Esophagus (tissue), 2 donors: Measurements from ENCODE around the gene RHBG. TPM values are rescaled to one million over a fixed set of nuclear protein-coding genes. Genes with fewer than 3 reads are reported as not detected.
"Not testable (repeated sequence)": the region's sequence is repeated elsewhere in the genome, so short reads cannot be mapped to it uniquely, and the experiment has no call there.

ENCODE experiments used
- H3K27ac ChIP-seq, 2 donors: one replicate each; pipeline ENCODE4 v1.5.1; 2013; ENCODE audit warnings: low read depth in 2 of 2, mild to moderate bottlenecking in 2 of 2, inconsistent platforms in 1 of 2, low read length in 1 of 2, moderate library complexity in 1 of 2
- H3K27me3 ChIP-seq, 2 donors: one replicate each; pipeline ENCODE4 v1.6.1; 2013; ENCODE audit warnings: low read length in 2 of 2, control low read depth in 1 of 2, mild to moderate bottlenecking in 1 of 2; ENCODE audit not compliant: insufficient read depth in 2 of 2, control insufficient read depth in 1 of 2
- H3K36me3 ChIP-seq, 2 donors: one replicate each; pipeline ENCODE4 v1.6.1; 2013; ENCODE audit warnings: low read length in 1 of 2; ENCODE audit not compliant: control insufficient read depth in 2 of 2, insufficient read depth in 2 of 2
- H3K4me1 ChIP-seq, 2 donors: one replicate each; pipeline ENCODE4 v1.6.1; 2013; ENCODE audit warnings: low read length in 1 of 2; ENCODE audit not compliant: control insufficient read depth in 2 of 2, insufficient read depth in 2 of 2
- H3K4me3 ChIP-seq, 2 donors: one replicate each; pipeline ENCODE4 v1.5.1; 2013; ENCODE audit warnings: low read length in 2 of 2, mild to moderate bottlenecking in 2 of 2, low read depth in 1 of 2, moderate library complexity in 1 of 2
- H3K9me3 ChIP-seq, 2 donors: one replicate each; pipeline ENCODE4 v1.6.1; 2013; ENCODE audit warnings: mild to moderate bottlenecking in 2 of 2, low read depth in 1 of 2, low read length in 1 of 2, moderate library complexity in 1 of 2; ENCODE audit not compliant: control insufficient read depth in 2 of 2, insufficient read depth in 1 of 2
- WGBS, 2 donors: extraction: QIAGEN DNeasy Blood & Tissue Kit; methylation state at CpG; one replicate each; pipeline ENCODE4 v1.1.7; 2013; 5-methylcytosine and 5-hydroxymethylcytosine counted together
- polyA plus RNA-seq, 2 donors: library from polyadenylated mRNA; stranded (reverse); fragments of 200-250 nt; gene quantifications; one replicate each; pipeline ENCODE4 v1.2.3, GENCODE V29; 2013
- donor health status: healthy with polysubstance abuse.
- donor health status: Bipolar disorder and iron deficiency.

Gene RHBG
- polyA plus RNA-seq, 2 donors, result 2.3 TPM

DNA sequence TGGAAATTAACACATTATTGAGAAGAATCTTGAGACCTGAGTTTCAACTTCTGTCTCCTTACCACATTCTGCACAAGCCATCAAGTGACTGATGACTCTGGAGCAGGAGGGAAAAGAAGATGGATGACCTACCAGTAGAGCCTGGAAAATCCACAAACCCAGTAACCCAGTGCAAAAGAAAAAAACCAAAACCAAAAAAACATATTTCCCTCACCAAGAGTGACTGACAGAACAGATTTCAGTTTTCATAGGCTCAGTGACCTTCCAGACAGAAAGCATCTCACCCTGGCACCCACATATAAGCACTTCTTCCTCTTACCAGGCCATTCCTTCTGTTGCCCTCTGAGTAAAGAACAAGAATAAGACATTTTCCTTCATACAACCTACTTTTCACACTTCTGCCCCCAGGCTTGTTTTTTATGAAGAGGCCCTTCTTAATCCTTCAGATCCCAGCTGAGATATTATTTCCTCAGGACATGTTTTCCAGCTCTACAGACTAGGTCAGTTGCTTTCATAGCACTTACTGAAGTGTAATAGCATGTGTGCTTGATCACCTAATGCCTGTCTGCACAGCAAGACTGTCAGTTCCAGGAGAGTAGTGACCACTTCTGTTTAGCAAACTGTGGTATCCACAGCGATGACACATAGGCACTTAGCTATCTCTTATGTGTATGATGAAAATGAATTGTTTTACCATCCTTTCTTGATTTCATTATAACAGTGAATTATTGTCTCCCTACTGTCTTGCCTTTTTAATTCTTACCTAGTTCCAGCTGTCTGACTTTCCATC is 26.6 kb upstream of the RHBG start:
- Histone ChIP-seq H3K4me3 (no peak overlapping the region), H3K36me3 (no peaks in the 10 kb centered on the region), H3K27ac (no peak overlapping the region), H3K9me3 (no peaks in the 10 kb centered on the region), H3K27me3 (no peaks in the 10 kb centered on the region), H3K4me1 (no peaks in the 10 kb centered on the region)
- 80 to 94% methylated on average over 1 of the region's 1 CpG for WGBS, 2 donors

DNA sequence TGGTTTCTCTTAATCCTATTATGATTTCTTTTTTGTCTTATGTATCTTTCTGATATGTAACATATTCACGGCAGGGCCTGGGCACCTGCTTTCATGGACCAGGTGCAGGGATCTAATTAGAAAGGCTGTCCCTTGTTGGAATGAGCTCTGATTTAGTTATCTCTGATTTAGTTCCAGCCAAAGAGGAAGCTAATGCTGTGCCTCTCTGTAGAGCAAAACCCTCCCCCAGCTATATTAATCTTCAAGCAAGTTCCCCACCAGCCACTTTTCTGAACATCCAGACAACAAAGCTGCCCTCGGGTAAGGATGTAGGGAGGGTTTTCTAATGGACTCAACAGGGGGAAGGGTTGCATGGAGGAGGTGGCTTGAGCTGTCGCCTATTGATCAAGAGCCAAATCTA is 24.6 kb upstream of the RHBG start:
- H3K27me3 ChIP-seq, result no peaks in the 10 kb centered on the region
- H3K27ac ChIP-seq, result no peak overlapping the region
- no peaks in the 10 kb centered on the region for H3K36me3 ChIP-seq
- H3K4me3 ChIP-seq, result no peak overlapping the region
- 74 to 83% methylated on average over 3 of the region's 3 CpGs for WGBS, 2 donors
- no peaks in the 10 kb centered on the region for H3K9me3 ChIP-seq
- H3K4me1 ChIP-seq, result no peaks in the 10 kb centered on the region

DNA sequence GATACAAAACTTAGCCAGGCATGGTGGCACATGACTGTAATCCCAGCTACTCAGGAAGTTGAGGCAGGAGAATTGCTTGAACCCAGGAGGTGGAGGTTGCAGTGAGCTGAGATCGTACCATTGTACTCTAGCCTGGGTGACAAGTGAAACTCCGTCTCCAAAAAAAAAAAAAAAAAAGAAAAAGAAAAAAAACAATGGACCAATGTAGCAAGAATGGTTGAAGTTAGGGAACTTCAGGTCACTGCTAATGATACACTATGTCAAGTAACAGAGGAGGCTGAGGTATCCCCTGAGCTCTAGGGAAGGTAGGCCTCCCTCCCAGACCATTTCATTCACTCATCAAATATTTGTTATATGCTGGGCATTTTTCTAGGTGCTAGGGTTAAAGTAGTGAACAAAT is 23.0 kb upstream of the RHBG start:
- H3K4me1 ChIP-seq, H3K4me3 ChIP-seq, H3K9me3 ChIP-seq, H3K27ac ChIP-seq, H3K36me3 ChIP-seq, H3K27me3 ChIP-seq: not testable (repeated sequence)
- 90 to 93% methylated on average over 2 of the region's 2 CpGs for WGBS, 2 donors

DNA sequence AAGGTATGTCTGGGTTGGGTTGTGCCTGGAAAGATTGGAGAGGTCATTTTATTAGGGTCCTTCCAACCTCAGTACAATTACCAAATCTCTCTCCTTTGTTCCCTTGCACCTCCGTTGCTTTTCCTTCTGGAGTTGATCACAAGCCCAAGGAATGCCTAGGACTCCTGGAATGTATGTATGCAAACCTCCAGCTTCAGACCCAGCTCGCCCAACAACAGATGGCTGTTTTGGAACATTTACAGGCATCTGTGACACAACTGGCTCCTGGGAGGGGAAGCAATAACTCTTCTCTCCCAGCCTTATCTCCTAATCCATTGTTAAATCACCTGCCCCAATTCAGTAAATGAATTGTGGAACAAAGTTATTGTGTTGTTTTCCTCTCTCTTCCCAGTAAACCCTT is 22.4 kb upstream of the RHBG start:
- Histone ChIP-seq H3K4me3 (no peak overlapping the region), H3K4me1 (no peaks in the 10 kb centered on the region), H3K27ac (no peak overlapping the region), H3K9me3 (no peaks in the 10 kb centered on the region), H3K27me3 (no peaks in the 10 kb centered on the region), H3K36me3 (no peaks in the 10 kb centered on the region)
- WGBS, 2 donors, result 62 to 64% methylated on average over 2 of the region's 2 CpGs

DNA sequence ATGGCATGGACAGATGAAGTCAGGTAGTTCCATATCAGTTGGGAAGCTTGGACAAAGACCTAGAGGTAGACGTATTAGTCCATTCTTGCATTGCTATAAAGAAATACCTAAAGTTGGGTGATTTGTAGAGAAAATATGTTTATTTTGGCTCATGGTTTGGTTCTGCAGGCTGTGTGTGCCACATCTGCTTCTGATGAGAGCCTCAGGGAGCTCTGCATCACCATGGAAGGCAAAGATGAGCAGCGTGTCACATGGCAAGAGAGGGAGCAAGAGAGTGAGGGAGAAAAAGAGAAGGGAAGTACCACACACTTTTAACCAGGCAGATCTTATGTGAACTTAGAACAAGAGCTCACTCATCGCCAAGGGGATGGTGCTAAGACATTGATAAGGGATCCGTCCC is 21.7 kb upstream of the RHBG start:
- Histone ChIP-seq H3K27ac (no peak overlapping the region), H3K4me3 (no peak overlapping the region), H3K4me1 (no peaks in the 10 kb centered on the region), H3K9me3 (no peaks in the 10 kb centered on the region), H3K36me3 (no peaks in the 10 kb centered on the region), H3K27me3 (no peaks in the 10 kb centered on the region)
- 72 to 81% methylated on average over 4 of the region's 4 CpGs for WGBS, 2 donors

DNA sequence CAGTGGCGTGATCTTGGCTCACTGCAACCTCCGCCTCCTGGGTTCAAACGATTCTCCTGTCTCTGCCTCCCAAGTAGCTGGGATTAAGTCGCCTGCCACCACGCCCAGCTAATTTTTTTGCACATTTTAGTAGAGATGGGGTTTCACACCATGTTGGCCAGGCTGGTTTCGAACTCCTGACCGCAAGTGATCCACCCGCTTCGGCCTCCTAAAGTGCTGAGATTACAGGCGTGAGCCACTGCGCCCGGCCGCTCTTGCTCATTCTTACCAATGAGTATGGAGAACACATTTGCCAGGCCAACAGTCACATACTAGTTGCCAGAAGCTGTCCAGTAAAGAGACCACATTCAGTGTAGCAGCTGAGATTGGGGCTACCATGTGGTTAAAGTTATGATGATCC is 16.5 kb upstream of the RHBG start:
- H3K27me3 ChIP-seq, H3K4me1 ChIP-seq, H3K36me3 ChIP-seq, H3K4me3 ChIP-seq, H3K27ac ChIP-seq, H3K9me3 ChIP-seq: not testable (repeated sequence)
- 87 to 93% methylated on average over 13 of the region's 13 CpGs for WGBS, 2 donors

DNA sequence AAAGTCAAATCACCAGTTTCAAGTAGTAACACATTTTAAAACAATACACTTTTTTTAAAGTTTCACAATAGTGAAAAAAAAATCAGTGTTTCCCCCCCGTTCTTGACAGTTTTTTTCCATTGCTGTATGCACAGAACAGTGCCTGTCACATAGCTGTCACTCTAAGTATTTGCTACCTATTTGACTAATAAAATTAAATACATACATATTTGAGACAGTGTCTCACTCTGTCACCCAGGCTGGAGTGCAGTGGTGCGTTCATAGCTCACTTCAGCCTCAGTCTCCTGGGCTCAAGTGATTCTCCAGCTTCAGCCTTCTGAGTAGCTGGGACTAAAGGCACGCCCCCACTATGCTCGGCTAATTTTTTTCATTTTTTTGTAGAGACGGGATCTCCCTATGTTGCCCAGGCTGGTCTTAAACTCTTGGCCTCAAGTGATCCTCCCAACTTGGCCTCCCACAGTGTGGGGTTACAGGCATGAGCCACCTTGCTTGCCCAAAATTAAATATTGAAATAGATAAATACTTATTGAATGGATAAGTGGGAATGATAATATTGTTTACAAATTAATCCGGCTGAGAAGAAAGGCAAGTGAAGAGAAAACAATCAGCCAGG is 12.6 kb upstream of the RHBG start:
- H3K9me3 ChIP-seq, result no peaks in the 10 kb centered on the region
- no peaks in the 10 kb centered on the region for H3K27me3 ChIP-seq
- H3K4me3 ChIP-seq, result no peak overlapping the region
- H3K4me1 ChIP-seq, result peaks cover 0 to 5% of the 10 kb centered on the region in 2 donors
- H3K27ac ChIP-seq, result no peak overlapping the region
- WGBS, 2 donors, result 40 to 45% methylated on average over 6 of the region's 6 CpGs
- no peaks in the 10 kb centered on the region for H3K36me3 ChIP-seq

DNA sequence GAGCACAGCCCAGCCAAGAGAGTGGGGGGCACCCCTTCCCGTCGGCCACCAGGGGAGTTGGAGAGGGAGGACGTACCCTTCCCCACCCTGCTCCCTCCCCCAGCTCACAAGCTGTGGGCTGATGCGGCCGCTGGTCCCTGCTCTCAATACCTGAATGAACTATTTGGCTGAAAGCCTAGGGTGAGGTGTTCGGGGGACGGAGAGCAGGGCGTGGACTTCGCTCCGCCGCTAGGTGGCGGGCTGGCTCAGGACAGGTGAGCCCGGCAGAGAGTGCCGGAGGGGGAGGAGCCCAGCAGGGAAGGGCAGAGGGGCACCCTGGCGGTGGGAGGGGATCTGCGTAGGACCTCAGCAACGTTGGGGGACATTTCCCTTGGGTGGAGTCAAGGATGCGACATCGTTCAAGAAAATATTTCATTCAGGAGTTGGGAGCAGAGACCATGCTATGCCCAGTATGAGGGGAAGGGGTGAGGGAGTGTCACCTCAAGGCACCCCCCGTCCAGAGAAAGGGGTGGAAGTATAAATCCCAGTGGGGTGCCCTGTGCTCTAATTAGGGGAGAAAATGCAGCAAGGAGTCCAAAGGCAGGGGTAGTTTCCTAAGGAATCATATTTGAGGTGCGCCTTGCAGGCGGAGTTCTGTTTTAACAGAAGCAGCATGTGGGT is 12.0 kb upstream of the RHBG start:
- WGBS, 2 donors, result 9 to 10% methylated on average over 22 of the region's 22 CpGs
- Histone ChIP-seq H3K4me1 (peaks cover 0 to 5% of the 10 kb centered on the region in 2 donors), H3K27me3 (no peaks in the 10 kb centered on the region), H3K4me3 (no peak overlapping the region), H3K27ac (no peak overlapping the region), H3K36me3 (no peaks in the 10 kb centered on the region), H3K9me3 (no peaks in the 10 kb centered on the region)

DNA sequence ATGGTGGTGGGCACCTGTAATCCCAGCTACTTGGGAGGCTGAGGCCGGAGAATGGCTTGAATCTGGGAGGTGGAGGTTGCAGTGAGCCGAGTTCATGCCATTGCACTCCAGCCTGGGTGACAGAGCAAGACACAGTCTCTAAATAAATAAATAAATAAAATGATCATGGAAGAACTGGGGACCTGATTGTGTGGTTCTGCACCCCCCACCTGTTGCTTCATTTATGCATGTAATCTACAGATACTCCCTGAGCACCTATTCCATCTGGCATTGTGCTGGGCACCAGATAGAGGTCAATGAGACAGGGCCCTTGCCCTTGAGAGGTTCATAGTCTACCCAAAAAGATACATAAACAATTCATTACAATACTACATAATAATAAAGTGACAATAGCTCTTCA is 11.0 kb upstream of the RHBG start:
- H3K27ac ChIP-seq, result no peak overlapping the region
- H3K36me3 ChIP-seq, result no peaks in the 10 kb centered on the region
- no peaks in the 10 kb centered on the region for H3K9me3 ChIP-seq
- 95 to 98% methylated on average over 2 of the region's 2 CpGs for WGBS, 2 donors
- H3K4me1 ChIP-seq, result peaks cover 0 to 5% of the 10 kb centered on the region in 2 donors
- H3K27me3 ChIP-seq, result no peaks in the 10 kb centered on the region
- H3K4me3 ChIP-seq, result no peak overlapping the region
